IMR-90 (cell line): ENCODE results near the gene LYRM2. TPM values are rescaled to one million over a fixed set of nuclear protein-coding genes. Genes with fewer than 3 reads are reported as not detected.

Experiments
- ATAC-seq: fragments of 200-7000 bp; cut with Tn5 transposase; 2 replicates; pipeline ENCODE4 v1.9.1; 2020; ENCODE audit warnings: low read depth, mild to moderate bottlenecking, moderate library complexity
- BruUV-seq: library from RNA; stranded (reverse); fragments of 400-500 nt; replicated peaks from 2 replicates; lab custom pipeline; 2021; lab: Mats Ljungman, UMichigan
- CTCF ChIA-PET: fragments of 300-600 bp; formaldehyde crosslinking; extraction: SDS; loops from one replicate; lab custom pipeline; 2021; ENCODE audit warnings: antibody characterized with exemption; lab: Yijun Ruan, JAX
- POLR2A ChIA-PET: fragments of 300-600 bp; sonication (Branson Sonifier 250); formaldehyde crosslinking; loops from one replicate; lab custom pipeline; 2022; ENCODE audit warnings: antibody characterized with exemption; ENCODE audit not compliant: unreplicated experiment; lab: Charles Lee
- DNase-seq: peaks from one replicate; pipeline ENCODE4 v3.0.0; 2013
- H2AFZ ChIP-seq: replicated peaks from 2 replicates; pipeline ENCODE3; 2013; ENCODE audit warnings: low read length, mild to moderate bottlenecking; ENCODE audit not compliant: poor library complexity
- H2AK5ac ChIP-seq: 2 replicates; pipeline ENCODE4 v1.6.1; 2013; ENCODE audit warnings: low read depth, low read length, inconsistent platforms
- H2AK9ac ChIP-seq: replicated peaks from 2 replicates; pipeline ENCODE3; 2013; ENCODE audit warnings: mild to moderate bottlenecking, low read depth, low read length, moderate library complexity; ENCODE audit not compliant: poor library complexity
- H2BK120ac ChIP-seq: 2 replicates; pipeline ENCODE4 v1.6.1; 2013; ENCODE audit warnings: low read depth, low read length, inconsistent platforms
- H2BK15ac ChIP-seq: 3 replicates; pipeline ENCODE4 v1.6.1; 2013; ENCODE audit warnings: low read depth, low read length, inconsistent platforms
- H2BK20ac ChIP-seq: 2 replicates; pipeline ENCODE4 v1.6.1; 2013; ENCODE audit warnings: low read depth, mild to moderate bottlenecking, inconsistent platforms, low read length, moderate library complexity
- H2BK5ac ChIP-seq: 2 replicates; pipeline ENCODE4 v1.6.1; 2013; ENCODE audit warnings: mild to moderate bottlenecking, low read depth, low read length, inconsistent platforms; ENCODE audit not compliant: poor library complexity, severe bottlenecking
- H3K14ac ChIP-seq: replicated peaks from 2 replicates; pipeline ENCODE4 v1.6.1; 2013; ENCODE audit warnings: low read depth, low read length, inconsistent platforms
- H3K18ac ChIP-seq: 2 replicates; pipeline ENCODE4 v1.6.1; 2013; ENCODE audit warnings: low read depth, low read length, control low read depth
- H3K23ac ChIP-seq: 2 replicates; pipeline ENCODE4 v1.6.1; 2013; ENCODE audit warnings: low read depth, low read length, inconsistent platforms
- H3K27ac ChIP-seq: 2 replicates; pipeline ENCODE4 v1.5.1; 2013; ENCODE audit warnings: mild to moderate bottlenecking, control low read depth, low read length; ENCODE audit not compliant: insufficient read depth
- H3K27me3 ChIP-seq: 2 replicates; pipeline ENCODE4 v1.6.1; 2013; ENCODE audit warnings: low read length; ENCODE audit not compliant: control insufficient read depth, insufficient read depth
- H3K36me3 ChIP-seq: 2 replicates; pipeline ENCODE4 v1.6.1; 2013; ENCODE audit warnings: low read length, mixed read lengths; ENCODE audit not compliant: control insufficient read depth, insufficient read depth
- H3K4ac ChIP-seq: 2 replicates; pipeline ENCODE4 v1.6.1; 2013; ENCODE audit warnings: low read depth, low read length, inconsistent platforms
- H3K4me1 ChIP-seq: 2 replicates; pipeline ENCODE4 v1.6.1; 2013; ENCODE audit warnings: low read length, mixed read lengths; ENCODE audit not compliant: control insufficient read depth, insufficient read depth
- H3K4me2 ChIP-seq: 2 replicates; pipeline ENCODE4 v1.6.1; 2013; ENCODE audit warnings: low read depth, mild to moderate bottlenecking, control low read depth, low read length, moderate library complexity
- H3K4me3 ChIP-seq: 2 replicates; pipeline ENCODE4 v1.5.1; 2013; ENCODE audit warnings: low read depth, mild to moderate bottlenecking, control low read depth, low read length, moderate library complexity; ENCODE audit not compliant: insufficient read depth
- H3K56ac ChIP-seq: 2 replicates; pipeline ENCODE4 v1.6.1; 2013; ENCODE audit warnings: low read length, inconsistent platforms; ENCODE audit not compliant: insufficient read depth; ENCODE audit errors: extremely low read depth
- H3K79me1 ChIP-seq, 2 experiments: 2 replicates each; pipeline ENCODE4 v1.6.1; 2013; ENCODE audit warnings: low read length in 2 of 2, inconsistent platforms in 1 of 2, low read depth in 1 of 2
- H3K9ac ChIP-seq: 2 replicates; pipeline ENCODE4 v1.6.1; 2013; ENCODE audit warnings: low read depth, low read length, control low read depth
- H3K9me1 ChIP-seq: 2 replicates; pipeline ENCODE4 v1.6.1; 2013; ENCODE audit warnings: low read length, inconsistent platforms; ENCODE audit not compliant: insufficient read depth
- H3K9me3 ChIP-seq: 2 replicates; pipeline ENCODE4 v1.6.1; 2013; ENCODE audit warnings: low read length; ENCODE audit not compliant: control insufficient read depth, insufficient read depth
- H4K20me1 ChIP-seq: 2 replicates; pipeline ENCODE4 v1.6.1; 2013; ENCODE audit warnings: low read length, inconsistent platforms; ENCODE audit not compliant: insufficient read depth
- H4K5ac ChIP-seq: 2 replicates; pipeline ENCODE4 v1.6.1; 2013; ENCODE audit warnings: mild to moderate bottlenecking, low read depth, low read length, control low read depth
- H4K8ac ChIP-seq, 2 experiments: 2 replicates each; pipeline ENCODE4 v1.6.1; 2013; ENCODE audit warnings: low read depth in 2 of 2, low read length in 2 of 2, control low read depth in 1 of 2, inconsistent platforms in 1 of 2
- H4K91ac ChIP-seq: 2 replicates; pipeline ENCODE4 v1.6.1; 2013; ENCODE audit warnings: low read depth, low read length, inconsistent platforms; ENCODE audit not compliant: insufficient read depth
- MAFK ChIP-seq: IDR thresholded peaks from 2 replicates; pipeline ENCODE4 v1.6.1; 2012; ENCODE audit warnings: low read depth, low read length, improper control_type of control experiment
- WGBS, 2 experiments: methylation state at CpG; one replicate each; pipeline versions ENCODE4 v1.1.5 to v1.1.7; 2013; ENCODE audit warnings: missing lambda C conversion rate in 2 of 2; ENCODE audit not compliant: insufficient read length in 1 of 2; ENCODE audit errors: extremely low coverage in 2 of 2; 5-methylcytosine and 5-hydroxymethylcytosine counted together
- dilution Hi-C: fragments of 300-500 bp; cut with HindIII; formaldehyde crosslinking; loops from one replicate; pipeline ENCODE4 v1.14.3; 2018; ENCODE audit warnings: low sequenced_read_pairs; ENCODE audit not compliant: unreplicated experiment
- in situ Hi-C: fragments of 300-500 bp; cut with MboI; formaldehyde crosslinking; loops from 3 replicates; pipeline ENCODE4 v1.14.3; 2019; ENCODE audit warnings: low sequenced_read_pairs, inconsistent platforms, mixed read lengths
- intact Hi-C: fragments of 100-400 bp; cut with micrococcal nuclease; formaldehyde crosslinking; loops from 2 replicates; pipeline ENCODE4 v1.10.0; 2022
- polyA plus RNA-seq, 3 experiments: library from polyadenylated mRNA; depleted of rRNA; stranded (reverse); fragments of >200 nt; gene quantifications; 2 replicates each; pipeline ENCODE4 v1.2.3, GENCODE V29; 2012; ENCODE audit warnings: low replicate concordance in 1 of 3
- total RNA-seq: library from RNA; depleted of rRNA; stranded (reverse); fragments of >200 nt; gene quantifications from 2 replicates; pipeline ENCODE4 v1.2.3, GENCODE V29; 2012
- TF ChIP-seq, protein P1 (sequence below): fragments of 150-350 bp; IDR thresholded peaks from 2 replicates; pipeline ENCODE4 v1.6.1; 2016; ENCODE audit warnings: low read depth, mild to moderate bottlenecking, low read length, moderate library complexity, borderline replicate concordance

The LYRM2 gene
- total and polyA plus RNA-seq, 2 of the 4 experiments (the other 2 are of a cell fraction) = 14.0 to 24.0 TPM

DNA sequence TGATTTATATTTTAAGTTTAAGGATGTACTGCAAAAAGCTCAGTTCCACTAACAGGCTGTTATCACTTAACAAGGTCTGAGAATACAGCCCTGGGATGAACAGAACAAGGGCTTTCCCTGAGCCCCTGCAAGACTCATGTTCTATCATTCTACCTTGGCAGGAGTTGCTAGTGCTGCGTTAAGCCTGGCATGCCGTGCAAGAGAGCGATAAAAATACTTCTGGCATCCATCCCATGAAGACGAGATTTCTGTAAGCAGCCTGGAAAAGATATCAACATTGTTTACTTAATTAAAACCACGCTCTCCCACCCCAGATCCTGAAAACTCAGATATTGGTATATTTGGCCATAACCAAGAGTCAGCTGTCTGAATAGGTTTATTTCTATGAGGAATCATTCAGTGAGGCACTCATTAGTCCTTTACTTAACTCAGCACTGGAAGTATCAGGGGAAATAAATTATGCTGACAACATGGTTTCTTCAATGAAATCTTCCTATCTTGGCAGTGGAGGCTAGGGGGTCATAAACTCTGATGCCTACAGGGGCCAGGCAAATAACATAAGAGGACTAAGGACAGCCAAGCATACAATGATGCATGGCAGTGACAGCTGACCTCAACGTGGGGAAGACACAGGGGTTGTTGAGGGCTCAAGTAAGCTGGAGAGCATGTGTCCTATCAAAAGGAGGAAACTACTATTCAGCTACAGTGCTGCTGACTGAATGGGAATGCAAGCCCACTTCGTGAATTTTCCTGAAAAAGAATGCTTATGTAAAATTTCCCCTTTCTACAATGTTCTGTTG is 37.6 kb upstream of the LYRM2 start:
- intact Hi-C loops = no loop called here
- Histone ChIP-seq H3K4me1 (peaks cover 3% of the 10 kb centered on the region; the same call in 1 of the 2 replicates), H3K4me3 (no peak overlapping the region), H3K9ac (no peak overlapping the region), H3K27ac (peak overlapping the region; percentile 20; the same call in 1 of the 2 replicates), H2BK5ac (no peak overlapping the region), H3K79me1 (no peaks in the 10 kb centered on the region), H3K36me3 (peaks cover 51% of the 10 kb centered on the region), H3K9me1 (peaks cover 5% of the 10 kb centered on the region), H3K18ac (no peak overlapping the region), H3K56ac (no peak overlapping the region), H2BK15ac (no peak overlapping the region), H3K27me3 (no peaks in the 10 kb centered on the region), H4K91ac (no peak overlapping the region), H2BK20ac (no peak overlapping the region), H4K20me1 (no peaks in the 10 kb centered on the region), H3K9me3 (no peaks in the 10 kb centered on the region), H4K8ac (no peak overlapping the region), H3K14ac (no peak overlapping the region), H2BK120ac (no peak overlapping the region), H2AFZ (no peak overlapping the region), H2AK9ac (no peak overlapping the region), H2AK5ac (no peak overlapping the region), H3K4ac (no peak overlapping the region; the same call in 1 of the 2 replicates), H4K5ac (no peak overlapping the region), H3K4me2 (peak overlapping the region; percentile 39; the same call in 1 of the 2 replicates), H3K23ac (no peak overlapping the region; the same call in 1 of the 2 replicates)
- ChIA-PET CTCF (no interaction called here), POLR2A (no interaction called here)
- DNase-seq (peak; percentile 84), ATAC-seq (peak; percentile 79)
- BruUV-seq = no TSS peak
- peak; percentile 89 for TF ChIP-seq MAFK
- TF ChIP-seq, protein P1, sequence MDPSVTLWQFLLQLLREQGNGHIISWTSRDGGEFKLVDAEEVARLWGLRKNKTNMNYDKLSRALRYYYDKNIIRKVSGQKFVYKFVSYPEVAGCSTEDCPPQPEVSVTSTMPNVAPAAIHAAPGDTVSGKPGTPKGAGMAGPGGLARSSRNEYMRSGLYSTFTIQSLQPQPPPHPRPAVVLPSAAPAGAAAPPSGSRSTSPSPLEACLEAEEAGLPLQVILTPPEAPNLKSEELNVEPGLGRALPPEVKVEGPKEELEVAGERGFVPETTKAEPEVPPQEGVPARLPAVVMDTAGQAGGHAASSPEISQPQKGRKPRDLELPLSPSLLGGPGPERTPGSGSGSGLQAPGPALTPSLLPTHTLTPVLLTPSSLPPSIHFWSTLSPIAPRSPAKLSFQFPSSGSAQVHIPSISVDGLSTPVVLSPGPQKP = no peak
- in situ Hi-C loops = no loop called here
- 0% methylated on average over 1 of the region's 7 CpGs; no CpG with 5 or more reads in 1 of the 2 experiments for WGBS, 2 experiments
- dilution Hi-C loops = no loop called here
